HepG2 (cell line): ENCODE results near the gene RBPMS2. TPM values are rescaled to one million over a fixed set of nuclear protein-coding genes. Genes with fewer than 3 reads are reported as not detected.
A peak's percentile ranks its signal among the peaks of the same experiment; 100 is the strongest.

Experiments
- ELF3 ChIP-seq: IDR thresholded peaks from 2 replicates; pipeline ENCODE4 v1.6.1; 2016; ENCODE audit warnings: missing genetic modification reagents, missing compliant biosample characterization
- GABPA ChIP-seq, 2 experiments: IDR thresholded peaks; 2 replicates each; pipeline ENCODE4 v1.6.1; 2011 to 2016; ENCODE audit warnings: low read depth in 2 of 2, low read length in 1 of 2, missing biosample characterization in 1 of 2, missing genetic modification characterization in 1 of 2
- GABPB1 ChIP-seq: IDR thresholded peaks from 2 replicates; pipeline ENCODE4 v1.6.1; 2016; ENCODE audit warnings: mild to moderate bottlenecking, missing genetic modification reagents, moderate library complexity, missing compliant biosample characterization
- GATA4 ChIP-seq: sonication (generic); IDR thresholded peaks from 2 replicates; pipeline ENCODE4 v1.6.1; 2016; ENCODE audit warnings: antibody characterized with exemption, low read depth, borderline replicate concordance
- GATAD1 ChIP-seq: IDR thresholded peaks from 2 replicates; pipeline ENCODE4 v1.6.1; 2016; ENCODE audit warnings: missing genetic modification reagents, missing compliant biosample characterization
- GMEB1 ChIP-seq: sonication (generic); formaldehyde crosslinking; IDR thresholded peaks from 2 replicates; pipeline ENCODE4 v1.5.1; 2020; ENCODE audit warnings: missing genetic modification reagents, mild to moderate bottlenecking, borderline replicate concordance
- KLF15 ChIP-seq: sonication (generic); formaldehyde crosslinking; IDR thresholded peaks from 2 replicates; pipeline ENCODE4 v1.8.1; 2023; ENCODE audit warnings: borderline replicate concordance, mild to moderate bottlenecking, inconsistent platforms, missing genetic modification reagents, mixed read lengths
- MIER3 ChIP-seq: IDR thresholded peaks from 2 replicates; pipeline ENCODE4 v1.6.1; 2016; ENCODE audit warnings: missing compliant biosample characterization, borderline replicate concordance
- MYC ChIP-seq: sonication (generic); formaldehyde crosslinking; IDR thresholded peaks from 2 replicates; pipeline ENCODE4 v1.9.0; 2021; ENCODE audit warnings: missing genetic modification reagents, borderline replicate concordance
- NR2F6 ChIP-seq, 2 experiments: IDR thresholded peaks; 2 replicates each; pipeline ENCODE4 v1.6.1; 2016; ENCODE audit warnings: antibody characterized with exemption in 1 of 2, mild to moderate bottlenecking in 1 of 2
- RBM39 ChIP-seq: fragments of 200-400 bp; formaldehyde crosslinking; IDR thresholded peaks from one replicate; pipeline ENCODE4 v1.6.1; 2018; ENCODE audit warnings: antibody characterized with exemption, mild to moderate bottlenecking, low read depth, low read length; ENCODE audit not compliant: poor library complexity, severe bottlenecking
- RFXAP ChIP-seq: sonication (generic); formaldehyde crosslinking; IDR thresholded peaks from 2 replicates; pipeline ENCODE4 v1.4.0; 2020; ENCODE audit warnings: missing genetic modification reagents, borderline replicate concordance
- TFAP4 ChIP-seq: sonication (generic); IDR thresholded peaks from 2 replicates; pipeline ENCODE4 v1.6.1; 2016; ENCODE audit warnings: low read depth, borderline replicate concordance
- THAP11 ChIP-seq: IDR thresholded peaks from 2 replicates; pipeline ENCODE4 v1.6.1; 2016; ENCODE audit warnings: missing biosample characterization, missing genetic modification reagents
- ZFP41 ChIP-seq: sonication (generic); formaldehyde crosslinking; IDR thresholded peaks from 2 replicates; pipeline ENCODE4 v1.4.0; 2020; ENCODE audit warnings: mild to moderate bottlenecking, missing genetic modification reagents, borderline replicate concordance
- ZNF143 ChIP-seq: sonication (generic); formaldehyde crosslinking; IDR thresholded peaks from 2 replicates; pipeline ENCODE4 v1.4.0; 2020; ENCODE audit warnings: missing genetic modification reagents
- ZNF205 ChIP-seq: IDR thresholded peaks from 2 replicates; pipeline ENCODE4 v1.6.1; 2018; ENCODE audit warnings: missing biosample characterization, missing genetic modification reagents
- ZNF24 ChIP-seq: fragments of 450-650 bp; IDR thresholded peaks from 2 replicates; pipeline ENCODE4 v1.6.1; 2017; ENCODE audit warnings: antibody characterized with exemption, mild to moderate bottlenecking
- ZNF264 ChIP-seq: sonication (generic); formaldehyde crosslinking; IDR thresholded peaks from 2 replicates; pipeline ENCODE4 v1.4.0; 2020; ENCODE audit warnings: missing genetic modification reagents
- ZNF292 ChIP-seq: sonication (generic); formaldehyde crosslinking; IDR thresholded peaks from 2 replicates; pipeline ENCODE4 v1.8.1; 2022; ENCODE audit warnings: mild to moderate bottlenecking, low read depth, missing genetic modification reagents, borderline replicate concordance
- ZNF33B ChIP-seq: sonication (generic); formaldehyde crosslinking; IDR thresholded peaks from 2 replicates; pipeline ENCODE4 v1.5.1; 2020; ENCODE audit warnings: mild to moderate bottlenecking, missing genetic modification reagents
- ZNF605 ChIP-seq: sonication (generic); formaldehyde crosslinking; IDR thresholded peaks from 2 replicates; pipeline ENCODE4 v1.8.0; 2022; ENCODE audit warnings: mild to moderate bottlenecking, missing genetic modification reagents
- ZNF747 ChIP-seq: sonication (generic); formaldehyde crosslinking; IDR thresholded peaks from 2 replicates; pipeline ENCODE4 v1.8.1; 2023; ENCODE audit warnings: missing genetic modification reagents, mild to moderate bottlenecking, borderline replicate concordance
- ZNF75D ChIP-seq: sonication (generic); formaldehyde crosslinking; IDR thresholded peaks from 2 replicates; pipeline ENCODE4 v1.8.1; 2023; ENCODE audit warnings: missing genetic modification reagents, mild to moderate bottlenecking, borderline replicate concordance
- ZNF770 ChIP-seq: sonication (generic); formaldehyde crosslinking; IDR thresholded peaks from 2 replicates; pipeline ENCODE4 v1.5.0; 2020; ENCODE audit warnings: mild to moderate bottlenecking, missing genetic modification reagents
- polyA plus RNA-seq, 8 experiments: library from polyadenylated mRNA; depleted of rRNA in 3 of 8; stranded (reverse) in 7 of 8; unstranded in 1 of 8; fragments of >200 nt; fragmentation: Illumina TruSeq in 4 of 8; extraction: Trizol in 4 of 8; gene quantifications; 2 replicates each; pipeline versions ENCODE4 v1.2.1 to v1.2.3, GENCODE V29; 2011 to 2016; ENCODE audit warnings: low read depth in 4 of 8, missing spikeins in 1 of 8, mixed read lengths in 1 of 8; ENCODE audit not compliant: insufficient read depth in 1 of 8
- total RNA-seq, 5 experiments: library from RNA; depleted of rRNA; stranded (reverse); fragments of >200 nt; fragmentation: Illumina TruSeq; extraction: Trizol; gene quantifications; 2 replicates each; pipeline ENCODE4 v1.2.3, GENCODE V29; 2016; ENCODE audit warnings: low read depth in 1 of 5

Gene RBPMS2
- total and polyA plus RNA-seq, 2 of the 13 experiments (the other 11 are each of a cell fraction or from before 2014, with no cell fraction given): 0.08 TPM; not detected in 1

- TF ChIP-seq ZNF605 (CRISPR knock-in tag): 0 out of 2 replicates have a peak, but pooled peaks have one; percentile 33
- peak; percentile 58; the same call in 1 of the 2 replicates for TF ChIP-seq ZNF292
- TF ChIP-seq ZNF143: peak; percentile 87
- TF ChIP-seq NR2F6 (IDR thresholded peaks at IDR 0.05): no peak
- 0 out of 2 replicates have a peak, but pooled peaks have one; percentile 27 for TF ChIP-seq NR2F6 (CRISPR knock-in tag; IDR thresholded peaks at IDR 0.05)
- TF ChIP-seq RFXAP (CRISPR knock-in tag): no peak
- TF ChIP-seq ZNF33B (CRISPR knock-in tag): 0 out of 2 replicates have a peak, but pooled peaks have one; percentile 40
- TF ChIP-seq RBM39: peak; percentile 39
- TF ChIP-seq ZNF264 (CRISPR knock-in tag): no peak
- peak; percentile 71 for TF ChIP-seq GATAD1 (CRISPR knock-in tag)
- no peak for TF ChIP-seq GABPA (IDR thresholded peaks at IDR 0.05; ENCODE audit: low read depth, low read length)
- peak; percentile 39; the same call in 1 of the 2 replicates for TF ChIP-seq GABPA (CRISPR knock-in tag; IDR thresholded peaks at IDR 0.05; ENCODE audit: low read depth)
- no peak for TF ChIP-seq ZNF747
- peak; percentile 71; the same call in 1 of the 2 replicates for TF ChIP-seq GABPB1 (CRISPR knock-in tag)
- no peak for TF ChIP-seq ZFP41 (CRISPR knock-in tag)
- TF ChIP-seq TFAP4: 0 out of 2 replicates have a peak, but pooled peaks have one; percentile 18
- peak; percentile 71; the same call in 1 of the 2 replicates for TF ChIP-seq GATA4
- no peak for TF ChIP-seq KLF15
- no peak for TF ChIP-seq ZNF75D (CRISPR knock-in tag)
- peak; percentile 50; the same call in 1 of the 2 replicates for TF ChIP-seq ZNF205 (CRISPR knock-in tag)
- peak; percentile 48; the same call in 1 of the 2 replicates for TF ChIP-seq MIER3
- TF ChIP-seq MYC (CRISPR knock-in tag): peak; percentile 34; the same call in 1 of the 2 replicates
- peak; percentile 74 for TF ChIP-seq ZNF770 (CRISPR knock-in tag)
- 0 out of 2 replicates have a peak, but pooled peaks have one; percentile 29 for TF ChIP-seq ELF3
- no peak for TF ChIP-seq ZNF24
- TF ChIP-seq GMEB1: peak; percentile 40; the same call in 1 of the 2 replicates
- peak; percentile 79 for TF ChIP-seq THAP11
Measured at GRCh38 chr15:64702816-64703631, 72.4 kb downstream of the RBPMS2 start (continued).
